GM18861 (cell line): ENCODE results near the gene SLC40A1.
"Not testable (repeated sequence)": the region's sequence is repeated elsewhere in the genome, so short reads cannot be mapped to it uniquely, and the experiment has no call there.

Source experiments
- ATAC-seq: cut with Tn5 transposase; IDR thresholded peaks from one replicate; pipeline ENCODE4 v1.9.1; 2021; ENCODE audit not compliant: unreplicated experiment

Gene SLC40A1

DNA sequence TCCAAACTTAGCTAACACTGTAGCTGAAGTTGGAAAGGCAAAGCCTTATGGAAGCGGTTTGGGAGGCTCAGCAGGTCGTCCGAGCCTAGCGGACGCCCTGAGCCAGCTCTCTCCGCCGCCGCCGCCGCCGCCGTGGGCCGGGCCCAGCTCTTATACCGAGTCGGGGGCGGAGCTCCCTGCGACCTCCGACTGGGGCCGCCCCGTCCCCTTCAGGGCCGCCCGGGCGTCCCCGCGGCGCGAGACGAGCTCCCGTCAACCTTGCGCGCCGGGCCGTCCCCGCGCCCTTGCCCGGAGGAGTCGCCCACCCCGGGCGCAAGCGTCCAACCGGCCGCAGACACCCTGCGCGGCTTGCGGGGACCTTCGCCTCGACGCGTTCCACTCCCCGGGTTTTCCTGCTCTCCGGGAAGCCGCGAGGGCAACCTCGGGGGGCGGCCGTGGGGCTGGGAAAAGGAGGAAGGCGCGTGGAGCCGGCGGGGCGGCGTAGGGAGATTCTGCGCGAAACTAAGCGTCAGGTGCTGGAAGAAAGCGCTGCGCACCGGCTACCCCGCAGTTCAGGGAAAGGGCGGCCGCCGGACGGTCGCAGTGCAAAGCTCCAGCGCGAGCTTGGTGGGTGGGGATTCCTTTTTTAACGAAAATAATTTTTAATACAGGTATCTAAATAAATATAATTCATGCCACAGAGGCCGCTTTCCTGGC is at the start of gene SLC40A1:
SLC40A1 (minus strand) TSS at position 129 of the 696 bp plus-strand sequence. CDS start 326 bp downstream, outside the sequence.
- peak; percentile 45 for ATAC-seq

DNA sequence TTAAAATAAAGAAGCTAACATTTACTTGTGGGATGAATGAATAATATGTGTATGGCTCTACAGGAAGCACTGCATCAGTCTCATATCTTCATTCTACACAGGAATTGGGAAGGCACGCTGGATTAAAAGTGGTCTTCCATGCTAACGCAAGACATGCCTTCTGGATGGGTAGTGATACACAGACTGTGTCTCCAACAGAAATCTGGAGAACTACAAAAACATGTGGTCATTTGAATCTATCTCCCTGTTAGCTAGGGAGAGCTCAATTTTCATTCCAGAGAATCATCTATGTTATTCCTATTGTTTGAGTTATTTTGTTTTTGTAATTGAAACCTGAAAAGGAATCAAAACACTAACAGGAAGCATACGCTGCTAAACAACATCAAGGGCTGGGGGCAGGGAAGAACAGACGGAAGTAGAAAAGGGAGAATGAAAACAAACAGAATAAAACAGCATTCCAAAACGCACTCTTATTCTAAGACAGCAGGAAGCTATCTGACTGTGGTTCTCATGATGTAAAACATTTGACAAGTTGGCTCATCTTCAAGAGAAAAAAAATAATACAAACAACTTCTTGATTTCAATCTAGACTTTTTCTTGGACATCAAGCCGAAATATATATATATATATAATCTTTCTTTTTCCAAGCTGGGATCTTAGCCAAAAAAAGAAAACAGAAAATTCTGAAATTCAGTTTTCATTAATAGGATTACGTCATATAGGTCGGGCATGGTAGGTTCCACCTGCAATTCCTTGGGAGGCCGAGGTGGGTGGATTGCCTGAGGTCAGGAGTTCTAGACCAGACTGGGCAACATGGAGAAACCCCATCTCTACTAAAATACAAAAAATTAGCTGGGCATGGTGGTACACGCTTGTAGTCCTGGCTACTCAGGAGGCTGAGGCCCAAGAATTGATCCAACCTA is 49.2 kb upstream of the SLC40A1 start:
- ATAC-seq: no peak

DNA sequence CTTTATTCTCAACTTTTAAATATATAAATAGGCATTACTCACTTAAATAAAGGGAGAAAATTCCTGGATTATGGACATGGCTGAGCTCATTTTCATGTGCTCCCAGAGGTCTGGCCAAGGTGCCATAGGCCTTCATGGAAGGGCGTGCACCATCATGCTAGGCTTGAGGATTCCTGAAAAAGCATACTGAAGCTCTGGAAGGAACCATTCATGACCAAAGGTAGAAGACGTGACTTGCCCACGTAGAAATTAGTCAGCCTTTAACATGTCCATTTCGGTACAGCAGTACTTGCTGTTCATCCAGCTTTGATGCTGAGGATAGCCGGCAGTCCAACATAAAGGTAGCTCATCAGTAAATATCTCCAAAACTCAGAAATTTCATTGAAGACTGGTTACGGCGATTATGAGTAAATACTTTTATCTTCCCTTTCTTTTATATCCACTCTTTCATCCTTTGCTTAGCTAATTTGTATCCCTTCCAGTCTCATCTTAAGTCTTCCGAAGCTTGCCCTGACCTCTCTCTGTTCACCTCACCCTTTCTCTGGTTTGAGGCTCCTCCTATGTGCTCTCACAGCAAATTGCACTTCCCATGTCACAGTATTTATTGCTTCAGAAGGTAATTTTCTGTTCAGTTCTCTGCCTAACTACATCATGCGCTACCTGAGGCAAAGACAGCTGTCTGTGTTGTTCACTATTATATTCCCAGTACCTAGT is 48.4 kb upstream of the SLC40A1 start:
- no peak for ATAC-seq

DNA sequence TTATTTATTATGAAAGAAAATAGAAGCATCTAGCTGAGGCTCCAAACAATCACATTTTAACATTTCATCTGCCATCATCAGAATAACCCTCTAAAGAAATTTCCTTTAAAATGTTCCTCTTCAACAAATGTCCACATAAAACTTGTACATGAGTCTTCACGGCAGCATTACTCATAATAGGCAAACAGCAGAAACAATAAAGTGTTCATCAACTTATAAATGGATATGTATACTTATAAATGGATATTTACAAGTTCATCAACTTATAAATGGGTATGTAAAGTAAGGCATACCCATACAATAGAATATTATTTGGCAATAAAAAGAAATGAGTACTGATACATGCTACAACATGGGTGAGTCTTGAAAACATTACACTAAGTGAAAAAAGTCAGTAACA is 47.2 kb upstream of the SLC40A1 start:
- no peak for ATAC-seq

DNA sequence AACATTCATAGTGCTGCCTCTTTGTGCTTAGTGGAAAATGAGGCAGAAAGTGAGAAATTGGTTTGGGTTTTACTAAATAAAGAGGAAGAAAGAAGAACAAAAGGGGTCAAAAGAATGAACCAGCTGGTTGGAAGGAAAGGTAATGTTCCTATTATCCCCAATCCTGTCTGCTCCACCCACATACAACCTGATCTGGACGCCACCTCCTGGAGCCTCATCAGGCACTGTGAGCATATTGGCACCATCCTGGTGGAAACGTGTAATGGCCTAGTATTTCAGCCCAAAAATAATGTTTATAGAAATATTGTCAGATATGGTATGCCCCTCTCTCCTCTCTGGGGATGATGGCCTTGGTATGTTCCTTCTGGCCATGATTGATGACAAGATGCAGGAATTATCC is 45.0 kb upstream of the SLC40A1 start:
- ATAC-seq: no peak

GRCh38 chr2:189624648-189625355 is 44.2 kb upstream of the SLC40A1 start:
- ATAC-seq: no peak

GRCh38 chr2:189623049-189623448 is 42.5 kb upstream of the SLC40A1 start:
- ATAC-seq: no peak

GRCh38 chr2:189621781-189622180 is 41.2 kb upstream of the SLC40A1 start:
- no peak for ATAC-seq

DNA sequence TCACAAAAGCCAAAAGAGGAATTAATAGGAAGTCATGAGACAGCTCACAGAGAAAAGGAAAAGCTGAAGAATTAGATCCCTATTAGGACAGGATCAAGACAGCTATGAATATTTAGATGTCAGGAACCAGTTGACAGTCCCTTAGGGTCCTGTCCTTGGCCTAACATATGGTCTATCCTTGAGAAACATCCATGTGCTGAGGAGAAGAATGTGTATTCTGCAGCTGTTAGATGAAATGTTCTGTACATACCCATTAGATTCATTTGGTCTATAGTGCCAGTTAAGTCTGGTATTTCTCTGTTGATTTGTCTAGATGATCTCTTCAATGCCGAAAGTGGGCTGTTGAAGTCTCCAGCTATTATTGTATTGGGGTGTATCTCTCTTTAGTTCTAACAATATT is 37.6 kb upstream of the SLC40A1 start:
- ATAC-seq: no peak

GRCh38 chr2:189614585-189614984 is 34.0 kb upstream of the SLC40A1 start:
- ATAC-seq: no peak

DNA sequence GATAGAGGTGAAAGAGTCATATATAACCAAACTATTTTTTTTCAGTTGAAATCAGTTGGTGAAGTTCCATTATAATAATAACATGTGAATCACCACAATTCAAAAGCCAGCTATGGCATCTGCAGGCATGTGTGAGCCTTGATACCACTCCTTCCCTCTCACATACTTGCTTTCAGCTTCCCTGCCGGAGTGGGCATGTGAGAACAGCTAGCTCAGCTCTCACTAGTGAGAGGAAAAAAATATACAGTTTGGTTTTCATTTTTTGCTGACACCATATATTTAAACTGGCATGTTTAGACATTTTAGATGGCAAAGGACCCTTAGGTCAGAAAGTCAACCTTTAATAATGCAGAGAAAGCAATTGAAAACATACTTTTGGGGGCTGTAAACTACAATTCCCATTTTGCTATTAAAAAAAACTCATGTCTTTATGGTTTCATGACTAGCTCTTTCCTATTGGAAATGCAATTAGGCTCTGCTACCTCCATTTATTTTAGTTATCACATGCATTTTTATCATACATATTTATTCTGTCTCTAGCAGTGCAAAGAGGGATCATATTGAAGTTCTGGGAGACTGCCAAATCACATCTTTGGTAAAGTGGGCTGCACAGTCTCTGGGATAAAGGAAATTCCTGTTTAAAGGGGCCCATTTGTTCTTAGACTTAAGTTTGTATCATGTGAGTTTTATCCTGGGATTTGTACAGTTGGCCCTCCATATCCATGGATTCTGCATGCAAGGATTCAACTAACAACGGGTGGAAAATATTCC is 33.2 kb upstream of the SLC40A1 start:
- ATAC-seq: no peak

DNA sequence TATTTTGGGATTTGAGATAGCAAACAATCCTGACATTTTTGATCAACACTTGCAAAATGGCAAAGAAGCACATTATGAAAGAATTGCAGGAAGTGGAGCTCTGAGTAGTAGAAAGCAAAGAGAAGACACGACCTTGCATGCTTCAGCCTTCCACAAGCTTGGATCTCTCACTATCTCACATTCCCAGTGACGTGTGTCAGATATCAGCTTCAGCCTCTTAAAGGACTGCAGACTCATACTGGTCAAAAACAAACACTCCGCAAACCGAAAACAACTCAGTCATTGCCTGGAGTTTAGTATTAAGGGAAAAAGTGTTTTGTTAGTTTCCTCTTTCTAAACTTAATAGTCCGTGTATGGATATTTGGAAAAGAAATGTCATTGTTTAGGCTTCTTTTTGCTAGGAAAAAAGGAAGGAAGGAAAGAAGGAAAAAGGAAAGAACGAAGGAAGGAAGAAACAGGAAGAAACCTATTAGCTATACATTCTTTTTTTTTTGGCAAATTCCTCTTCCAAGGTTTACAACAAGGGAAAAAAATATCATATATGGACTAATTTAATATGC is 32.6 kb upstream of the SLC40A1 start:
- ATAC-seq: no peak

DNA sequence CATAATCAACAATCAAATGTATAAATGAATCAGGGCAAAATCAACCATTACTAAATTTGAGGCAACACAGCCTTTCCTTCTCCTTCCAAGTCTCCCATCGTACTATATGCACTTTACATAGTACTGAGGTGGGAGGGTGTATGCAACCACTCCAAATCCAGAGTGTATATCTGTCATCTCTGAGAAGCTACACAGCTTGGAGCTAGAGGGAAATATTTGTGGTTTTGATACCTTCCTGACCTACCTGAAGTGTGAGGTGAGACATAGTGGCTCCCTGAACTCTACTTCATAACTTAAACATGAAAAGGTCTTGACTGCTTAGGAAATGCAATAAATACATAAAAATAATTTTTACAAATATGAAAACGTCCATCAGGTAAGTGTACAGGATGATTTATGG is 30.1 kb upstream of the SLC40A1 start:
- ATAC-seq: no peak

DNA sequence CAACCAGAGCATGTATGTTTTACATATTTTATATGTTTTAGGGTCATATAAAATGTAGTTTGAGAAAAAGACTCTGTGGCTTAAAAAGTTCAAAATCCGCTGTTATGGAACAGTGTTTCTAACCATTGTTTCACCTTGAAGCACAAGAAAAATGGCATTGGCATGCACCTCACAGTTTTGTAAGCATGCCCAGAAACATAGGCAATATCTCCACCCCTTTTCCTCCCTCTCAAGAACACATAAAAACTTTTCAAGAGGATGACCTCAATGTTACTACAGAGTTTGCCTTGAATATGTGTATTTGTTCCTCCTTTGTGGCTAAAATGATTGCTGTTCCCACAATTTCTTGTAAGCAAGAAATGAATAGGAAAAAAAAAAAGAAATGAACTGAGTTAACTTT is 29.3 kb upstream of the SLC40A1 start:
- no peak for ATAC-seq

DNA sequence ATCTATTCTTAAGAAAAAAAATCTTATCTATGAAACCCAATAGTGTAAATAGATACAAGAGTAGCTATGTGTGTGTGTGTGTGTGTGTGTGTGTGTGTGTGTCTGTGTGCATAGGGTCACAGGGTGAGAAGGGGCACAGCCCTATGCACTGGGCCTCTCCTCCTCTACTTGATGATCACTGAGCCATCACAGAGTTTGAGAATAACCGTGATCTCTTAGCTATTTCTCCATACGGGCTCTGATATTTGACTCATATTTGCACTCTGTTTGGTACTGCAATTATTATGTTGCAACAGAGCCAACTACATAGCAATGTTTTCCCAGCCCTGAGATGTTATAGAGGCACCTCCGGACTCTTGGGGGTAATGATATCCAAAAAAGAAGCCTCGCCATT is 28.8 kb upstream of the SLC40A1 start:
- ATAC-seq: no peak

GRCh38 chr2:189608795-189609422 is 28.3 kb upstream of the SLC40A1 start:
- ATAC-seq: no peak

DNA sequence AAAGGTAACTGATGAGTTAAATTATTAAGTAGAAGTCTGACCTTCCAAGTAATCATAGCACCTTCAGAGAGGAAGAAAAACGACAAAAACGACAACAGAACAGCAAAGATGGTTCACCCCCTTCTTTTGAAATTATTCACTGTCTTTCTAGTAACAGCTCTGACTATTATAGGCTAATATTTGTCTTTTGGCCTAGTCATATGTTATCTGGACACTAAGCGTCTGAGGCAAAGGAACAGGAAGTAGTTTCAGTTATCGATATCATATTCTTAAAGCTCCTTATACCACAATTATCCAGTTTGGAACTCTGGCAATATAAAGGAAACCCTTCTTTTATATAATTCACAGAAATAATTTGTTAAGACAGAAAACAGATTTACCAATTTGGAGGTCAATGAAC is 27.6 kb upstream of the SLC40A1 start:
- no peak for ATAC-seq

DNA sequence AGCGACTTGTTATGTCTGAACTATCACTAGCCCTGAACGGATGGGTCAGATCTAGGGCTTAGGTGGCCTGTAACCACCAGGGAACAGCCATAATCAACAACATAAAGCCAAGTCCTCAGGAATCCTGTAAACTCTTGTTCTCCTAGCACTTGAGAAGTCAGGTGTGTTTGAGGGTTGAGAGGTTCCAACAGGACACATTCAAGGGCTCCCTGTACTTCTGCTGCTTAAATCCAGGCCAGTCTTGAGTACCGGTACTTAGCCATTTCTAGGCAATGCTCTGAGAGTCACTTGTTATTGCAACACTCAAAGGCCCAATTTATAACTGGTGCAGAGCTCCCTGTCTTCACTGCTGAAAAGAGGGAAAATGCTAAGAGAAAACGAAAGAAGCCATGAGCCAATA is 21.6 kb upstream of the SLC40A1 start:
- ATAC-seq: no peak

- ATAC-seq: not testable (repeated sequence)
Observed at GRCh38 chr2:189601652-189602051, 21.1 kb upstream of the SLC40A1 start.
